HG02970 (cell line): ENCODE data around the gene IL1RAPL1.

ENCODE experiments used
- ATAC-seq: cut with Tn5 transposase; IDR thresholded peaks from one replicate; pipeline ENCODE4 v1.9.1; 2021; ENCODE audit warnings: mild to moderate bottlenecking, moderate library complexity, moderate number of reproducible peaks; ENCODE audit not compliant: unreplicated experiment, low FRiP score

The IL1RAPL1 gene

DNA sequence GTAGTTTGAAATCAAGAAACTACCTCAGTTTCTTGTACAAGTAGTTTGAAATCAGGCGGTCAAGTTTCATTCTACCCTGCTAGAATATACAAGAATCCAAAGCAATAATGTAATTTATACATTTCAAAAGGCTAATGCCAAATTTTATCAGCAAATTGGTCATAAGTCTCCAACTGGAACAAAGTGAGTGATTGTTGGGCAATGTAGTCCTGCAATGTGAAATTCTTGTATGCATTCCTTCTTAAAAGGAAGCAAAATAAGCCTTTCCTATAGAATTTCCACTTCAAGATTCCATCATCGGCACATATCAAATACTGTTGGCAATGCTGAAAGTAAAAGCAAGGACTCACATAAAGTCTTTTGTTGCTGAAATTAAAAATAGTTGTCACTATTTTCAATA, 334.9 kb downstream of the IL1RAPL1 start:
- no peak for ATAC-seq

- no peak for ATAC-seq
Measured at GRCh38 chrX:28946846-28947245, 359.6 kb downstream of the IL1RAPL1 start.

DNA sequence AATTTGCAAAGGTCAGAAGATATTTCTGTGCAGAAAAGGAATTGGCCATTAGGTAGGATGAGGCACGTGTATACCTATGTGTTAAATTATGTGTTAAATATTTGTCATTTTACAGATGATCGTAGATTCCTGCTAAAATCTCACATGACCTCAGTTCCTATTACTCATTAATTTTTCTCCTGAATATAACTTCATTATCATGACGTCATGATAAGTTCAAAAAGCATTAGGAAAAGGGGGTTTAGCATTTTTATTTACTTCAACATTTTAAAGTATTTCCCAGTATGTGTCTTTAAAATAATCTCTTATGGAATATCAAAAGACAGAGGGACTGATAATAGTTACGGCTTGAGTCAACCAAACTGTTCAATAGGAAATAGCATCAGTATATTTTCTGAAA, 372.8 kb downstream of the IL1RAPL1 start:
- ATAC-seq = no peak

- ATAC-seq = no peak
Measured at GRCh38 chrX:28966331-28966730, 379.1 kb downstream of the IL1RAPL1 start.

DNA sequence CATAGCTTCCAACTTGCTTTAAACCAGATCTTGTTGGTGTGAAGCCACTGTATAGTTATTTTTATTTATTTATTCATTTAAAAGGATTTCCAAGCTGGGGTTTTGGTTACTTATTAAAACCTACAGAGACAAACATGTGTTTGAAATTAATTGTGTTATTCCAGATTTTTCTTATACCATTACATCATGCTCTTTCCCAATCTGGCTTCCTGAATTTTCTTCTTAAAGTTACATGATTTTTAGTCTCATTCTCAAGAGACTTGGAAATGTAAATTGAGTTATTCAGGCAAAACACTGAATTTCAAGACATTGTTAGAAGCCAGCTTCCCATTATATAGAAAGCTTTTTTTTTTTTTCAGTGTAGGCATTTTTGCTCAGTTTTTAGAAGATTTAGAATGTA, 381.9 kb downstream of the IL1RAPL1 start:
- no peak for ATAC-seq

DNA sequence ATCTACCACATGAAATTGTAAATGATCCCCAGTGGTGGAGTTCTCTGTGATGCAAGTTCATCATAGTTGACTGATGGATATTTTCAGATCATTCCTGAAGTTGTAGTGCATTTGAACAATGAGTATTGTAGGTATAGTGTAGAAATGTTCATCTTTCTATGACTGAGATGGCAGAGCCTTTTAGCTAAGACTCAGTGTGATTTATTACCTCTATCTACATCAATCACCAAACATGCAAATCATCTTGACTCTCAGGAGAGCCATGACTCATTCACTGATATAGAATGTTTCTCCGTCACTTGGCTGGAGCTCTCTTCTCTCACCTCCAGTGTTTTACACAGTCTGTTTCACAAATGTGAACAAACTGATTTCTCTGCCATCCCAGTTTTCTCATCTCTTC, 392.6 kb downstream of the IL1RAPL1 start:
- no peak for ATAC-seq

DNA sequence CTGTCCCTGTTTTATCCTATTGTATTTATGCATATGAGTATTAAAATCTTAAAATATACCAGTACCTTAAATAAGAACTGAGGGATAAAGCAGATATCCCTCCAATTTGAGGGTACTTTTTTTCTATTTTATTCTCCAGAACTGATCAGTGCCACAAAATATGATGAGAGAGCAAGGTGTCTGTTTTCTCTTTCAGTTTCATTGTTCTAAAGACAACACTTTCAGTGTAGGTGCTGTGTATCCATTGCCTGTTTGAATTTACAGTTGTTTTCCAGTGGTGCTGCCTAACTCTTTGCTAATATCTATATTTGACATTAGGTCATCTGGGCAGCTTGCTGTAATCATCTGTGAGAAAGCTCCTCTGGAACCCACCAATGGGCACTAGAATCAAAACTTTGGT, 394.7 kb downstream of the IL1RAPL1 start:
- no peak for ATAC-seq

- no peak for ATAC-seq
Measured at GRCh38 chrX:28988246-28988645, 401.0 kb downstream of the IL1RAPL1 start.

DNA sequence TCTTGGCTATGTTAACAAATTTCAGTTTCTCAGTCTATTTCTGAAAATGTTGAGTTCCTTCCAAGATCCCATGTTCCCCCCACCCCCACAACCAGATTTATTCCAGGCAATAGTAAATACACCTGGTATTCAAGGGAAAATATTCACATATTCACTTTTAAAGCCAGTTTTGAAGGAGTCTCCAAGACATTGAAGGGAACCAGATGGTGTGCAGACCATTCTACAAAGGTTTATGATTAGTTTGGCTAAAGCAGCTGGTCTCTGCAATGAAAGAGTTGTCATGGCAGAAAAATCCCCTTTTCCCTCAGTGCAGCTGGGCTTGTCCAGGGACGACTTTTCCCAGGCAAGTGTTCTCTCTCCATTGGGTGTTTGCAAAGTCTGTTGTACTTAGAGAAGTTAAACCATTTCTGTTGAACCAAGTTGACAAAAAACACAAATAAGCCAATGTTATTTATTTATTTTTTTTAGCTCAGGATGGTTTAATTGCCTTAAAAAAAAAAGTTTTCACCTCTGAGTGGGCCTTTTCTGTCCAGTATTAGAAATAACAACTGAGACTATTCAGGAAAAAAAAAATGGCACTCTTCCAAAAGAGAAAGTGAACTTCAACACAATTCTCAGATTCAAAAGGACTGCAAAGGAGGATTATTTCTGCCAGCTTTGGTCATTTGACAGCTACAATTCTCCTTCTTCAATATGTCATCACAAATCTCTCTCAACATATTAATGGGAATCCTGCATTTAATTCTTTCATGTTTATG, 410.6 kb downstream of the IL1RAPL1 start:
- ATAC-seq = no peak

DNA sequence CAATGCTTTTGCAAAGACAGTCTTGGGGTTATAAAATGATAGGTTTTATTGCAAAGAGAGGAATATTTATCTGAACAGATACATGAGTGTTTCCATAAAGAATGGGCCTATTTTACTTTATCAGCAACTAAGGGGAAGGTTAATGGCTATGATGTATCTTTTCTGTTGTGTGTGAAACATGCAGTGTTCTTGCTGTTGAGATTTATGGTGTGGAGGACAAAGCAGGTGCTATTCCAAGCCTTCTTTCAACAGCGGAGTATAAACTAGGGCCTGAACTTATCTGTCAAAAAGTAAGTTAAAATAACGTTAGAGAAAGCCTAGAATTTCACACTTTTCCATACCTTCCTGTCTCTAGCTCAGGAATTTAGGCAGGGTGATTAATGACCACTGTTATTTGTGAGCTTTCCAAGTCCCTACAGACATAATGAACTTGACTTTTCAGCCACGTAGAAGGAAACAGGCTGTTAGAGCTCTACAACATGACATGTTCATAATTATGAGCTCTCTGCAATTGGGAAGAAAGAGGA, 411.4 kb downstream of the IL1RAPL1 start:
- ATAC-seq = no peak

GRCh38 chrX:29012867-29013266, 425.6 kb downstream of the IL1RAPL1 start:
- no peak for ATAC-seq

DNA sequence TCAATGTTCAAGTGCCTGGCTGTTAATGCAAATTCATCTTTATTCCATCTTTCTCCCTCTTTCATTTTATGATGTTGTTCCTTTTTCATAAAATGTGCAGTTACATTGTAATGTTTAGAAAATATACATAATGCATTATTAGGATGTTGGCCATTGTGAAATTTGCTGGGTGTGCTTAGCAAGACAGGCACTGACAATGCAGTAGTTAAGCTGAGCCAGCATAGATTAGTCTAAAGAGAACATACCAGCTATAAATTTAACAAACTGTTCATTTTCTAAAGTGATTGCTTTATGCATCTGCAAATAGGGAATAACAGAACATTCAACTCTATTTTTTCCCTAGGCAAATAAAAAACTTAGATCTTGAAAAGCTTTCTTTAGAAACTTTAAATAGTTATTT, 436.0 kb downstream of the IL1RAPL1 start:
- ATAC-seq = no peak

- ATAC-seq = no peak
Measured at GRCh38 chrX:29024871-29025270, 437.6 kb downstream of the IL1RAPL1 start.

GRCh38 chrX:29039501-29039900, 452.3 kb downstream of the IL1RAPL1 start:
- no peak for ATAC-seq

DNA sequence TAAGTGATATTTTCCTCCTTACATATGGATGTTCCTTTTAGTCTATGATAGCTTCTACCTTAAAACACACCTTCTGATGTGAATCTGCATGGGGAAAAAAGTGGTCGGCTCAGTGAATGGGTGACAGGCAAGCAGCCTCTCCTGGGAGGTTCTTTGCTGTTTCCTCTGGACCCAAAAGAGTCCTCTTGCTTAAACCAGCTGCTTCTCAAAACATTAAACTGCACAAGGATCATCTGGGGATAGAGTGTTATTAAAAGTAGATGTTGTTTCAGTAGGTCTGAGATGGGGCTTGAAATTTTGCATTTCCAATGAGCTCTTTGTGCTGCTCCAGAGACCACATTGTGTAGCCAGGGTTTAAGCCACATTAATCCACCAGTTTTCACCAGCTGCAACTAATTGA, 452.9 kb downstream of the IL1RAPL1 start:
- ATAC-seq = no peak

DNA sequence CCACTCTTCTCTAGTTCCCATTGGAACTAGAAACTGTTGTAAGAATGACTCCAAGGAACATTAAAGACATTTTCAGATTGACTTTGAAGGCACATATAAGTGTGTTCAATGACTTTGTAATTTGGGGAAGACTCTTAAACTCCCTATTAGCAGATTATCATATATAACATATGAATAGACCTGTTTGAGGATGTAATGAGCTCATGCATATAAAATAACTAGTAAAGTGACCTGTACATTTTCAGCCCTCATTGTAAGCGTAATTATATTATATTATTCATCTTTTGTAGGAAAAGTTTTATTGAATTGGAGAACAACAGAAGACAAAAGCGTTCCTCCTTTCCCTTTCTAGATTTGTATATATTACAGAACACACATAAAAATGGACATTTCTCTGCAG, 455.1 kb downstream of the IL1RAPL1 start:
- ATAC-seq = no peak

DNA sequence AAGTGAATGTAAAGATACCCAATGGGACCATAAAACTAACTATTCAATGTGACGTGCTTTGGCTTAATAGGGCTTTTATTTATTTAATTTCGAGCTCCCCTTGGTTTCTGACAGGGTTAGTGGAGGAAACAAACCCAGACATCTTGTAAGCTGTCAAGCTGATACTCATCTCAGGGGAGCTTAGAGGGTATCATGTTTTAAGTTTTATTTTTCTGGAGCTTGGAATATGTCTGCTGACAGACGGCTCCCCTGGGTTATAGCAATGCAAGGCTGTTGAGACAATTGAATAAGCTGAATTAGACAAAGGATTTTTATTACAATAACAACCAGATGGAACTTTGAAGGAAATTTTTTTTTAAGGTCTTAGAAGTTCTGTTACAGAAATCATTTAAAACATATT, 456.5 kb downstream of the IL1RAPL1 start:
- no peak for ATAC-seq

GRCh38 chrX:29044423-29045184, 457.4 kb downstream of the IL1RAPL1 start:
- no peak for ATAC-seq

DNA sequence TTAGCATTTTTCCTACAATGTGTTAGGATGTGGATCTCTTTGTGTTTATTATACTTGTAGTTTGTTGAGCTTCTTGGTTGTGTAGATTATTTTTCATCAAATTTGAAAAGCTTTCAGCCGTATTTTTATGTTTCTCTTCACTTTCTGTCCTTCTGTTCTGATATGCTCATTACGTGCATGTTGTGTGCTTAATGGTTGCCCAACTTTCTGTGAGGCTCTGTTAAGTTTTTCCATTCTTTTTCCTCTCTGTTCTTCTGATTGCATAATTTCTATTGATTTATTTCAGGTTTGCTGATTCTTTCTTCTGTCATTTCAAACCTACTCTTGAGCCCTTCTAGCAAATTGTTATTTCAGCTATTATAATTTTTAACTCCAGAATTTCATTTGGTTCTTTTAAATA, 478.2 kb downstream of the IL1RAPL1 start:
- no peak for ATAC-seq

DNA sequence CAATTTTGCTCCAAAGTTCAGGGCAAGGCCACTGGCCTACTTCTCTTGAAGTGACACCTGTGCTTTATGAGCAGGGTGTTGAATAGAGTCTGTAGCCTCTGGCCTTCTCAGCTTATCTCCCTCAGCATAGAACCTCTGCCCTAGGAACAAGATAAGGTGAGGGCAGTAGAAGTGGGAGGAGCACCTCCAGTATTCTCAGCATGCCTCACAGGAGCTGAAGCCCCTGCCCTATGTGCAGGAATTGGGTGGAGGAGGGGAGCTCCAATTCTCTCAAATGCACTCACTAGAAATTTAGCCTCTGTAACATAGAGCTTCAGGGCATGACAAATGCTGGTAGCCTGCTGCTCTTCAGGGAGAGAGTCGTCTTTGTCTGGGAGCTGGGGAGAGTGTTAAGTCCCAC, 479.3 kb downstream of the IL1RAPL1 start:
- ATAC-seq = no peak

DNA sequence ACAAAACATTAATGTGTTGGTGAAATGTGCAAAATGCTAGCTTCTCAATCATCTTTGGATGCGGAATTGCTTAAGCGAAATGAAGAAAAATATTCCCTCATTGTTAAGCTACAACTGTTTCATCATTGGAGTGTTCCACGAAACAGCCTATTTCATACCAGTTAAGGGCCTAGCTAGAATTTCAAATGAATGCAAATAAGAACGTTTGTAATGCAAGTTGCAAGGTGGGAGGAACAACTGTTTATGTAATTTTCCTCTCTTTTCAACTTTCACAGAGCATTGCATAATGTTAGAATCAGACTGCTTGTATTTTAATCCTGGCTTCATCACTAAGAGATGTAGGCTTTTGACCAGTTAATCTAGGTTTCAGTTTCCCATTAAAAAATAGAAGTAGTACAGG, 480.1 kb downstream of the IL1RAPL1 start:
- no peak for ATAC-seq
